Upper lobe of left lung (tissue), 4 donors: ENCODE data around the gene EZH2.

Source experiments
- EP300 ChIP-seq, 4 donors: sonication (generic); formaldehyde crosslinking; IDR thresholded peaks; one replicate each; pipeline ENCODE4 v1.5.1; 2017; ENCODE audit warnings: antibody characterized with exemption in 4 of 4, control low read depth in 2 of 4
- POLR2A ChIP-seq, 4 donors: fragments of 450-650 bp; IDR thresholded peaks; one replicate each; pipeline ENCODE4 v1.5.1; 2016 to 2017; ENCODE audit warnings: antibody characterized with exemption in 4 of 4, mild to moderate bottlenecking in 2 of 4
- TF ChIP-seq, protein P1 (sequence below), 6 experiments: fragments of 450-650 bp in 4 of 6; fragments of 200-600 bp in 2 of 6; sonication (generic) in 2 of 6; IDR thresholded peaks; one replicate each; pipeline ENCODE4 v1.5.1; 2016 to 2019; ENCODE audit warnings: antibody characterized with exemption in 6 of 6

DNA sequence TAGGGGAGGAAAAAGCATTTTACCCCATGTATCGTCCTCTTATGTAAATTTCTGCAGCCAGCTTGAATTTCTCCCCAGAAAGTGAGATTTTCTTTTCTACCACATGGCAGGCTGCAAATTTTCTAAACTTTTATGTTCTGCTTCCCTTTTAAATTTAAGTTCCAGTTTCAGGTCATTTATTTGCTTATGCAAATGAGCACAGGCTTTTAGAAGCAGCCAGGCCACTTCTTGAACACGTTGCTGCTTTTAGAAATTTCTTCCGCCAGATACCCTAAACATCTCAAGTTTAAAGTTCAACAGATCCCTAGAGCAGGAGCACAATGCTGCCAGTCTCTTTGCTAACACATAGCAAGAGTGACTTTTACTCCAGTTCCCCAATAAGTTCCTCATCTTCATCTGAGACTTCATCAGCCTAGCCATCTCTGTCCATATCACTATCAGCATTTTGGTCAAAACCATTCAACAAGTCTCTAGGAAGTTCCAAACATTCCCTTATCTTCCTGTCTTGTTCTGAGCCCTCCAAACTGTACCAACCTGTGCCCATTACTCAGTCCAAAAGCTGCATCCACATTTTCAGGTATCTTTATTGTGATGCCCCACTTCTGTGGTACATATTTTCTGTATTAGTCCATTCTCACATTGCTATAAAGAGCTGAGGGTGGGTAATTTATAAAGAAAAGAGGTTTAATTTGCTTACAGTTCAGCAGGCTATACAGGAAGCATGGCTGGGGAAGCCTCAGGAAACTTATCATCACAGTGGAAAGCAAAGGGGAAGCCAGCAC is 16.3 kb downstream of the EZH2 start:
- TF ChIP-seq, protein P1, sequence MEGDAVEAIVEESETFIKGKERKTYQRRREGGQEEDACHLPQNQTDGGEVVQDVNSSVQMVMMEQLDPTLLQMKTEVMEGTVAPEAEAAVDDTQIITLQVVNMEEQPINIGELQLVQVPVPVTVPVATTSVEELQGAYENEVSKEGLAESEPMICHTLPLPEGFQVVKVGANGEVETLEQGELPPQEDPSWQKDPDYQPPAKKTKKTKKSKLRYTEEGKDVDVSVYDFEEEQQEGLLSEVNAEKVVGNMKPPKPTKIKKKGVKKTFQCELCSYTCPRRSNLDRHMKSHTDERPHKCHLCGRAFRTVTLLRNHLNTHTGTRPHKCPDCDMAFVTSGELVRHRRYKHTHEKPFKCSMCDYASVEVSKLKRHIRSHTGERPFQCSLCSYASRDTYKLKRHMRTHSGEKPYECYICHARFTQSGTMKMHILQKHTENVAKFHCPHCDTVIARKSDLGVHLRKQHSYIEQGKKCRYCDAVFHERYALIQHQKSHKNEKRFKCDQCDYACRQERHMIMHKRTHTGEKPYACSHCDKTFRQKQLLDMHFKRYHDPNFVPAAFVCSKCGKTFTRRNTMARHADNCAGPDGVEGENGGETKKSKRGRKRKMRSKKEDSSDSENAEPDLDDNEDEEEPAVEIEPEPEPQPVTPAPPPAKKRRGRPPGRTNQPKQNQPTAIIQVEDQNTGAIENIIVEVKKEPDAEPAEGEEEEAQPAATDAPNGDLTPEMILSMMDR (IDR thresholded peaks at IDR 0.05): no peak
- TF ChIP-seq POLR2A (IDR thresholded peaks at IDR 0.05) (no peak), EP300 (IDR thresholded peaks at IDR 0.05) (no peak)
